PC-9 (cell line): Measurements from ENCODE around the gene DICER1. TPM values are rescaled to one million over a fixed set of nuclear protein-coding genes. Genes with fewer than 3 reads are reported as not detected.

ENCODE experiments used
- BruUV-seq: library from RNA; stranded (reverse); fragments of 400-500 nt; replicated peaks from 2 replicates; lab custom pipeline; 2021; lab: Mats Ljungman, UMichigan
- CTCF ChIA-PET: fragments of 300-600 bp; sonication (Branson Sonifier 250); formaldehyde crosslinking; loops from one replicate; lab custom pipeline; 2022; ENCODE audit warnings: antibody characterized with exemption; lab: Charles Lee
- POLR2A ChIA-PET: fragments of 300-600 bp; sonication (Branson Sonifier 250); formaldehyde crosslinking; loops from one replicate; lab custom pipeline; 2022; ENCODE audit warnings: antibody characterized with exemption; ENCODE audit not compliant: unreplicated experiment; lab: Charles Lee
- DNase-seq, 2 experiments: peaks; one replicate each; pipeline versions ENCODE4 v3.0.0 to v3.0.0-alpha.2; 2015 to 2022; ENCODE audit warnings: mixed read lengths in 1 of 2
- H2AFZ ChIP-seq: fragments of 200-600 bp; sonication (generic); 2 replicates; pipeline ENCODE4 v1.8.1; 2017; ENCODE audit warnings: antibody characterized with exemption
- H3F3A ChIP-seq: fragments of 200-600 bp; sonication (generic); 2 replicates; pipeline ENCODE4 v1.8.1; 2017; ENCODE audit warnings: antibody characterized with exemption, mild to moderate bottlenecking, low read depth; ENCODE audit not compliant: insufficient read depth
- H3K27ac ChIP-seq: fragments of 200-600 bp; sonication (generic); 2 replicates; pipeline ENCODE4 v1.6.1; 2016; ENCODE audit warnings: mixed run types
- H3K27me3 ChIP-seq: fragments of 200-600 bp; sonication (generic); 2 replicates; pipeline ENCODE4 v1.6.1; 2016; ENCODE audit warnings: low read depth, mixed run types; ENCODE audit not compliant: insufficient read depth
- H3K36me3 ChIP-seq: fragments of 200-600 bp; sonication (generic); 2 replicates; pipeline ENCODE4 v1.6.1; 2016; ENCODE audit warnings: low read depth, mixed run types
- H3K4me1 ChIP-seq: fragments of 200-600 bp; sonication (generic); replicated peaks from 2 replicates; pipeline ENCODE4 v1.6.1; 2016; ENCODE audit warnings: mixed run types; ENCODE audit not compliant: insufficient read depth
- H3K4me2 ChIP-seq: fragments of 200-600 bp; sonication (generic); 2 replicates; pipeline ENCODE4 v1.6.1; 2017; ENCODE audit warnings: mixed run types
- H3K4me3 ChIP-seq: fragments of 200-600 bp; sonication (generic); 2 replicates; pipeline ENCODE4 v1.6.1; 2016; ENCODE audit warnings: mixed run types
- H3K79me2 ChIP-seq: fragments of 200-600 bp; sonication (generic); 2 replicates; pipeline ENCODE4 v1.6.1; 2017; ENCODE audit warnings: low read depth, mixed run types
- H3K9me2 ChIP-seq: fragments of 200-600 bp; sonication (generic); 2 replicates; pipeline ENCODE4 v1.8.1; 2017; ENCODE audit warnings: mild to moderate bottlenecking; ENCODE audit not compliant: insufficient read depth
- H3K9me3 ChIP-seq: fragments of 200-600 bp; sonication (generic); 2 replicates; pipeline ENCODE4 v1.8.1; 2016; ENCODE audit warnings: low read depth; ENCODE audit not compliant: insufficient read depth
- H4K20me1 ChIP-seq: fragments of 200-600 bp; sonication (generic); 2 replicates; pipeline ENCODE4 v1.8.1; 2017; ENCODE audit not compliant: insufficient read depth
- CTCF ChIP-seq: fragments of 200-600 bp; sonication (generic); conservative IDR thresholded peaks from 2 replicates; pipeline ENCODE4 v1.6.1; 2017; ENCODE audit warnings: mixed run types, antibody characterized with exemption, mild to moderate bottlenecking, moderate library complexity
- EZH2 ChIP-seq: fragments of 200-600 bp; sonication (generic); IDR thresholded peaks from 2 replicates; pipeline ENCODE4 v1.8.0; 2017; ENCODE audit warnings: antibody characterized with exemption, low read depth
- intact Hi-C: fragments of 100-400 bp; cut with micrococcal nuclease; formaldehyde crosslinking; loops from one replicate; pipeline ENCODE4 v1.10.0; 2022; ENCODE audit not compliant: unreplicated experiment
- total RNA-seq: library from RNA; stranded (reverse); gene quantifications from 2 replicates; pipeline ENCODE4 v1.2.3, GENCODE V29; 2021

Gene DICER1
- total RNA-seq, 1 experiment from 2014 or later = 15.1 TPM

- TF ChIP-seq CTCF = no peak
- no peak for TF ChIP-seq EZH2
- intact Hi-C loops = no loop called here
- Histone ChIP-seq H3K79me2 (no peaks in the 10 kb centered on the region), H3K36me3 (no peaks in the 10 kb centered on the region), H3K9me2 (no peaks in the 10 kb centered on the region), H2AFZ (no peak overlapping the region), H4K20me1 (no peaks in the 10 kb centered on the region), H3K4me1 (no peaks in the 10 kb centered on the region), H3F3A (no peaks in the 10 kb centered on the region), H3K27ac (no peak overlapping the region), H3K9me3 (no peaks in the 10 kb centered on the region), H3K27me3 (no peaks in the 10 kb centered on the region), H3K4me3 (no peak overlapping the region), H3K4me2 (no peak overlapping the region)
- ChIA-PET POLR2A (no interaction called here), CTCF (no interaction called here)
- DNase-seq = no peak
- no TSS peak for BruUV-seq
Measured at GRCh38 chr14:95190346-95190840, 33.1 kb upstream of the DICER1 start.

GRCh38 chr14:95189367-95190132 is 32.2 kb upstream of the DICER1 start:
- TF ChIP-seq EZH2 (no peak), CTCF (no peak)
- no peak overlapping the region for H3K4me2 ChIP-seq
- H3K9me2 ChIP-seq = no peaks in the 10 kb centered on the region
- H3K79me2 ChIP-seq = no peaks in the 10 kb centered on the region
- H3K4me3 ChIP-seq = no peak overlapping the region
- H3K27me3 ChIP-seq = no peaks in the 10 kb centered on the region
- no peaks in the 10 kb centered on the region for H3F3A ChIP-seq
- H3K27ac ChIP-seq = no peak overlapping the region
- no peaks in the 10 kb centered on the region for H4K20me1 ChIP-seq
- no peaks in the 10 kb centered on the region for H3K36me3 ChIP-seq
- BruUV-seq = no TSS peak
- no peak overlapping the region for H2AFZ ChIP-seq
- H3K9me3 ChIP-seq = no peaks in the 10 kb centered on the region
- no peaks in the 10 kb centered on the region for H3K4me1 ChIP-seq
- intact Hi-C loops = no loop called here
- no peak for DNase-seq
- POLR2A ChIA-PET = no interaction called here
- CTCF ChIA-PET = no interaction called here

- Histone ChIP-seq H3K27ac (no peak overlapping the region), H4K20me1 (no peaks in the 10 kb centered on the region), H3K27me3 (no peaks in the 10 kb centered on the region), H3F3A (no peaks in the 10 kb centered on the region), H3K9me3 (no peaks in the 10 kb centered on the region), H2AFZ (no peak overlapping the region), H3K4me1 (no peaks in the 10 kb centered on the region), H3K79me2 (no peaks in the 10 kb centered on the region), H3K9me2 (no peaks in the 10 kb centered on the region), H3K36me3 (no peaks in the 10 kb centered on the region), H3K4me2 (no peak overlapping the region), H3K4me3 (no peak overlapping the region)
- ChIA-PET POLR2A (no interaction called here), CTCF (no interaction called here)
- TF ChIP-seq CTCF = no peak
- TF ChIP-seq EZH2 = no peak
- intact Hi-C loops = no loop called here
- no TSS peak for BruUV-seq
- no peak for DNase-seq
Measured at GRCh38 chr14:95188380-95188779, 31.1 kb upstream of the DICER1 start.
